Caco-2 (cell line): ENCODE measurements around the gene DYNC2H1. TPM values are rescaled to one million over a fixed set of nuclear protein-coding genes. Genes with fewer than 3 reads are reported as not detected.

Source experiments
- BruUV-seq: library from RNA; stranded (reverse); fragments of 400-500 nt; replicated peaks from 2 replicates; lab custom pipeline; 2021; lab: Mats Ljungman, UMichigan
- CTCF ChIA-PET: fragments of 300-600 bp; sonication (Branson Sonifier 250); formaldehyde crosslinking; loops from one replicate; lab custom pipeline; 2022; ENCODE audit warnings: antibody characterized with exemption; lab: Charles Lee
- POLR2A ChIA-PET: fragments of 300-600 bp; sonication (Branson Sonifier 250); formaldehyde crosslinking; loops from one replicate; lab custom pipeline; 2022; ENCODE audit warnings: antibody characterized with exemption; lab: Charles Lee
- DNase-seq, 2 experiments: peaks; one replicate each; pipeline versions ENCODE4 v3.0.0 to v3.0.0-alpha.2; 2020 to 2022
- H3K27me3 ChIP-seq: replicated peaks from 2 replicates; pipeline ENCODE4 v1.6.0; 2011; ENCODE audit warnings: low read length; ENCODE audit not compliant: control insufficient read depth, insufficient read depth
- H3K36me3 ChIP-seq: 2 replicates; pipeline ENCODE4 v1.5.1; 2011; ENCODE audit warnings: low read length; ENCODE audit not compliant: control insufficient read depth, insufficient read depth
- H3K4me1 ChIP-seq: fragments of 250-450 bp; sonication (Bioruptor Pico); 2 replicates; pipeline ENCODE4 v1.5.1; 2020; ENCODE audit warnings: mild to moderate bottlenecking
- H3K4me3 ChIP-seq: 2 replicates; pipeline ENCODE4 v1.5.1; 2011; ENCODE audit warnings: low read depth, mild to moderate bottlenecking, control low read depth, low read length
- H3K9me3 ChIP-seq: fragments of 250-450 bp; sonication (Bioruptor Pico); 2 replicates; pipeline ENCODE4 v1.5.1; 2020; ENCODE audit warnings: mild to moderate bottlenecking, moderate library complexity
- H3K27ac Mint-ChIP-seq: one replicate; pipeline ENCODE4 v1.8.0; 2022; ENCODE audit warnings: mixed read lengths; ENCODE audit not compliant: unreplicated experiment
- H3K27me3 Mint-ChIP-seq: one replicate; pipeline ENCODE4 v1.8.0; 2022; ENCODE audit warnings: mixed read lengths; ENCODE audit not compliant: insufficient read depth, unreplicated experiment
- H3K36me3 Mint-ChIP-seq: one replicate; pipeline ENCODE4 v1.8.0; 2022; ENCODE audit warnings: mild to moderate bottlenecking, mixed read lengths; ENCODE audit not compliant: insufficient read depth, unreplicated experiment
- H3K4me1 Mint-ChIP-seq: one replicate; pipeline ENCODE4 v1.8.0; 2022; ENCODE audit warnings: low read depth, mixed read lengths; ENCODE audit not compliant: unreplicated experiment
- H3K4me3 Mint-ChIP-seq: one replicate; pipeline ENCODE4 v1.8.0; 2022; ENCODE audit warnings: mild to moderate bottlenecking, moderate library complexity, mixed read lengths; ENCODE audit not compliant: unreplicated experiment
- H3K9me3 Mint-ChIP-seq: one replicate; pipeline ENCODE4 v1.8.0; 2022; ENCODE audit warnings: mixed read lengths; ENCODE audit not compliant: unreplicated experiment
- CTCF ChIP-seq, 2 experiments: fragments of 200-600 bp in 1 of 2; IDR thresholded peaks; 1 replicate in 1 of 2; 2 replicates in 1 of 2; pipeline versions ENCODE4 v1.5.1 to v1.8.0; 2011 to 2022; ENCODE audit warnings: antibody characterized with exemption in 1 of 2, control low read depth in 1 of 2, inconsistent platforms in 1 of 2, low read depth in 1 of 2, low read length in 1 of 2, mild to moderate bottlenecking in 1 of 2, moderate library complexity in 1 of 2; ENCODE audit not compliant: insufficient read depth in 1 of 2, severe bottlenecking in 1 of 2, unreplicated experiment in 1 of 2
- intact Hi-C: fragments of 100-400 bp; cut with micrococcal nuclease; formaldehyde crosslinking; loops from one replicate; pipeline ENCODE4 v1.10.0; 2022; ENCODE audit not compliant: unreplicated experiment
- total RNA-seq: library from RNA; stranded (reverse); gene quantifications from 2 replicates; pipeline ENCODE4 v1.2.3, GENCODE V29; 2022

DYNC2H1 gene
- total RNA-seq, 1 experiment from 2014 or later: 6.5 TPM

GRCh38 chr11:103418014-103418413 is 308.8 kb downstream of the DYNC2H1 start:
- Histone ChIP-seq H3K4me3 (no peak overlapping the region), H3K9me3 (no peaks in the 10 kb centered on the region), H3K27me3 (no peaks in the 10 kb centered on the region), H3K36me3 (no peaks in the 10 kb centered on the region), H3K4me1 (no peaks in the 10 kb centered on the region)
- intact Hi-C loops: no loop called here
- no peak for TF ChIP-seq CTCF (IDR thresholded peaks at IDR 0.05; ENCODE audit: insufficient read depth in 1 of 2, low read depth in 1 of 2, low read length in 1 of 2, severe bottlenecking in 1 of 2, unreplicated experiment in 1 of 2)
- ChIA-PET CTCF (no interaction called here), POLR2A (interaction anchor here (0.7 kb wide), 1 partner anchor 10 kb away, joined by 4 read pairs; no protein-coding TSS in a partner anchor)
- no peak overlapping the region for H3K4me3 Mint-ChIP-seq
- no peaks in the 10 kb centered on the region for H3K27me3 Mint-ChIP-seq
- no peak for DNase-seq
- no peaks in the 10 kb centered on the region for H3K4me1 Mint-ChIP-seq
- no TSS peak for BruUV-seq
- no peaks in the 10 kb centered on the region for H3K36me3 Mint-ChIP-seq
- no peak overlapping the region for H3K27ac Mint-ChIP-seq
- peaks cover 6% of the 10 kb centered on the region for H3K9me3 Mint-ChIP-seq

GRCh38 chr11:103420593-103420992 is 311.4 kb downstream of the DYNC2H1 start:
- no peak overlapping the region for H3K4me3 Mint-ChIP-seq
- H3K27me3 Mint-ChIP-seq: no peaks in the 10 kb centered on the region
- H3K36me3 Mint-ChIP-seq: no peaks in the 10 kb centered on the region
- DNase-seq: no peak
- H3K9me3 Mint-ChIP-seq: peaks cover 6% of the 10 kb centered on the region
- no TSS peak for BruUV-seq
- Histone ChIP-seq H3K4me3 (no peak overlapping the region), H3K36me3 (no peaks in the 10 kb centered on the region), H3K27me3 (no peaks in the 10 kb centered on the region), H3K9me3 (no peaks in the 10 kb centered on the region), H3K4me1 (no peaks in the 10 kb centered on the region)
- TF ChIP-seq CTCF (IDR thresholded peaks at IDR 0.05; ENCODE audit: insufficient read depth in 1 of 2, low read depth in 1 of 2, low read length in 1 of 2, severe bottlenecking in 1 of 2, unreplicated experiment in 1 of 2): no peak
- intact Hi-C loops: no loop called here
- ChIA-PET POLR2A (no interaction called here), CTCF (no interaction called here)
- no peak overlapping the region for H3K27ac Mint-ChIP-seq
- H3K4me1 Mint-ChIP-seq: no peaks in the 10 kb centered on the region

GRCh38 chr11:103433386-103434072 is 324.3 kb downstream of the DYNC2H1 start:
- Mint-ChIP-seq H3K36me3 (no peaks in the 10 kb centered on the region), H3K4me1 (no peaks in the 10 kb centered on the region), H3K4me3 (no peak overlapping the region), H3K27ac (no peak overlapping the region), H3K9me3 (no peaks in the 10 kb centered on the region), H3K27me3 (no peaks in the 10 kb centered on the region)
- intact Hi-C loops: no loop called here
- DNase-seq: no peak
- BruUV-seq: no TSS peak
- Histone ChIP-seq H3K27me3 (no peaks in the 10 kb centered on the region), H3K4me1 (no peaks in the 10 kb centered on the region; the same call in 1 of the 2 replicates), H3K9me3 (no peaks in the 10 kb centered on the region), H3K36me3 (no peaks in the 10 kb centered on the region), H3K4me3 (no peak overlapping the region)
- ChIA-PET CTCF (no interaction called here), POLR2A (no interaction called here)
- no peak for TF ChIP-seq CTCF (IDR thresholded peaks at IDR 0.05; ENCODE audit: insufficient read depth in 1 of 2, low read depth in 1 of 2, low read length in 1 of 2, severe bottlenecking in 1 of 2, unreplicated experiment in 1 of 2)
